ENCODE results near the gene SBNO2.

DNA sequence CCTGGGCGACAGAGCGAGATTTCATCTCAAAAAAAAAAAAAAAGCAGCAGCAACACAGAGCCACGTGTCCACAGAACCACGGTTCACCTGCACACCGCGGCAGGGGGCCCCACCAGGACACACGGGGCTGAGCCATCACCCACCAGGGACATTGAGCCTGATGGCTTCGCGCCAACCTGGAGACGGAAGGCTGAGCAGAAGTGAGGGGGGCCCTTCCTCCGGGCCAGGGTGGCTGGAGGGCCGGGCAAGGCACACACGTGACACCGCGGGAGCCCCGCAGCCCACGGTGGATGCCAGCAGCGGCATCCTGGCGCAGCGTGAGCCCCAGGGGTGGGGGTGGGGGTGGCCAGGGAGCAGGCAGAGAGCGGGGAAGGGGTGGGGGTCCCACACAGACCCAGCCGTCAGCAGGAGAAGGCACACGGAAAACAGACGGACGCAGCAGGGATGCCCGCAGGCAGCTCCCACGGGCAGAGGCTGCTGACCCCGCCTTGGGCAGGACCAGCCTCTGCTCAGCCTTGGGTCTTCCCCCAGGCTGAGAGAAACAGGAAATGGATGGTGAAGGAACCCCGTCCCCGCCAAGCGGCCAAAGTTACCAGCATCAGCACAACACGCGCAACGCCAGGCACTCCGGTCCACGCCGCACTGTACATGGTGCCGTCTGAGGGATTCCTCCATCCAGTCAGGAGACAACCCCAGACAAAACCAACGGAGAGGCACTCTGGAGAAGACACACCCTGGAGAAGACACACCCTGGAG lies 33.6 kb downstream of the SBNO2 start:
- TF ChIP-seq, protein P1, sequence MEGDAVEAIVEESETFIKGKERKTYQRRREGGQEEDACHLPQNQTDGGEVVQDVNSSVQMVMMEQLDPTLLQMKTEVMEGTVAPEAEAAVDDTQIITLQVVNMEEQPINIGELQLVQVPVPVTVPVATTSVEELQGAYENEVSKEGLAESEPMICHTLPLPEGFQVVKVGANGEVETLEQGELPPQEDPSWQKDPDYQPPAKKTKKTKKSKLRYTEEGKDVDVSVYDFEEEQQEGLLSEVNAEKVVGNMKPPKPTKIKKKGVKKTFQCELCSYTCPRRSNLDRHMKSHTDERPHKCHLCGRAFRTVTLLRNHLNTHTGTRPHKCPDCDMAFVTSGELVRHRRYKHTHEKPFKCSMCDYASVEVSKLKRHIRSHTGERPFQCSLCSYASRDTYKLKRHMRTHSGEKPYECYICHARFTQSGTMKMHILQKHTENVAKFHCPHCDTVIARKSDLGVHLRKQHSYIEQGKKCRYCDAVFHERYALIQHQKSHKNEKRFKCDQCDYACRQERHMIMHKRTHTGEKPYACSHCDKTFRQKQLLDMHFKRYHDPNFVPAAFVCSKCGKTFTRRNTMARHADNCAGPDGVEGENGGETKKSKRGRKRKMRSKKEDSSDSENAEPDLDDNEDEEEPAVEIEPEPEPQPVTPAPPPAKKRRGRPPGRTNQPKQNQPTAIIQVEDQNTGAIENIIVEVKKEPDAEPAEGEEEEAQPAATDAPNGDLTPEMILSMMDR (IDR thresholded peaks at IDR 0.05 in 4 of 5, conservative IDR thresholded peaks at IDR 0.05 in 1 of 5) = no peak
- no peak for TF ChIP-seq POLR2A (IDR thresholded peaks at IDR 0.05)
